NCI-H1694 treated with DMSO at 0.1 percent for 48 hours (cell line): Measurements from ENCODE around the gene SRRM1.
A peak's percentile ranks its signal among the peaks of the same experiment; 100 is the strongest.

ENCODE experiments used
- DNase-seq: peaks from one replicate; lab custom pipeline; 2025; lab: John Stamatoyannopoulos, UW

SRRM1 gene, protein sequence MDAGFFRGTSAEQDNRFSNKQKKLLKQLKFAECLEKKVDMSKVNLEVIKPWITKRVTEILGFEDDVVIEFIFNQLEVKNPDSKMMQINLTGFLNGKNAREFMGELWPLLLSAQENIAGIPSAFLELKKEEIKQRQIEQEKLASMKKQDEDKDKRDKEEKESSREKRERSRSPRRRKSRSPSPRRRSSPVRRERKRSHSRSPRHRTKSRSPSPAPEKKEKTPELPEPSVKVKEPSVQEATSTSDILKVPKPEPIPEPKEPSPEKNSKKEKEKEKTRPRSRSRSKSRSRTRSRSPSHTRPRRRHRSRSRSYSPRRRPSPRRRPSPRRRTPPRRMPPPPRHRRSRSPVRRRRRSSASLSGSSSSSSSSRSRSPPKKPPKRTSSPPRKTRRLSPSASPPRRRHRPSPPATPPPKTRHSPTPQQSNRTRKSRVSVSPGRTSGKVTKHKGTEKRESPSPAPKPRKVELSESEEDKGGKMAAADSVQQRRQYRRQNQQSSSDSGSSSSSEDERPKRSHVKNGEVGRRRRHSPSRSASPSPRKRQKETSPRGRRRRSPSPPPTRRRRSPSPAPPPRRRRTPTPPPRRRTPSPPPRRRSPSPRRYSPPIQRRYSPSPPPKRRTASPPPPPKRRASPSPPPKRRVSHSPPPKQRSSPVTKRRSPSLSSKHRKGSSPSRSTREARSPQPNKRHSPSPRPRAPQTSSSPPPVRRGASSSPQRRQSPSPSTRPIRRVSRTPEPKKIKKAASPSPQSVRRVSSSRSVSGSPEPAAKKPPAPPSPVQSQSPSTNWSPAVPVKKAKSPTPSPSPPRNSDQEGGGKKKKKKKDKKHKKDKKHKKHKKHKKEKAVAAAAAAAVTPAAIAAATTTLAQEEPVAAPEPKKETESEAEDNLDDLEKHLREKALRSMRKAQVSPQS

GRCh38 chr1:24642481-24643362 is at the start of gene SRRM1:
Gene SRRM1, plus strand, starts transcription at chr1:24643302. Its CDS starts 25 bp downstream, at chr1:24643327.
- peak; percentile 97 for DNase-seq

DNA sequence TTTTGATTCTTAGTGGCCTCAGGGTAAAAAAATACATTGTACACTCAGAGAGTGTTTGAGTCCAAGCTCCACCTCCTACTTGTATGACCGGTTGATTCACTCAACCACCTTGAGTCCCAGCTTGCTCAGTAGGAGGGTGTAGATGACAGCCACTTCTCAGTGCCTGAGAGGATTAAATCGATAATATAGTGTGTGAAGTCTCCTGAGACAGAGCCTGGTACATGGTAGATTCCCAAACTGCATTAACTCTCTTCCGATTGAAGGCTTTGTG is 48.8 kb upstream of the SRRM1 start:
- DNase-seq: no peak

DNA sequence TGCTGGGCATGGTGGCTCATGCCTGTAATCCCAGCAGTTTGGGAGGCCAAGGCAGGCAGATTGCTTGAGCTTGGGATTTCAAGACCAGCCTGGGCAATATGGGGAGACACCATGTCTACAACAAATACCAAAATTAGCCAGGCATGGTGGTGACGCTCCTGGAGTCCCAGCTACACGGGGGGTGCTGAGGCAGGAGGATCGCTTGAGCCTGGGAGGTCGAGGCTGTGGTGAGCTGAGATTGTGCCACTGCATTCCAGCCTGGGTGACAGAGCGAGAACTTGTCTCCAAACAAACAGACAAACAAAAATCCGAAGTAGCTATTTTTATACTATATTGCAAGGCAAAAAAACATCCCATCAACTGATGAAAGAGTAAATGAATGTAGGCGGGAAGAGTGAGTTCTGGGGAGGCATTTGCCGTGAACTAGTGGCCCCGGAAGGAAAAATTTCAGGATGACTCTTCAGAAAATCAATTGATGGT is 46.7 kb upstream of the SRRM1 start:
- no peak for DNase-seq

DNA sequence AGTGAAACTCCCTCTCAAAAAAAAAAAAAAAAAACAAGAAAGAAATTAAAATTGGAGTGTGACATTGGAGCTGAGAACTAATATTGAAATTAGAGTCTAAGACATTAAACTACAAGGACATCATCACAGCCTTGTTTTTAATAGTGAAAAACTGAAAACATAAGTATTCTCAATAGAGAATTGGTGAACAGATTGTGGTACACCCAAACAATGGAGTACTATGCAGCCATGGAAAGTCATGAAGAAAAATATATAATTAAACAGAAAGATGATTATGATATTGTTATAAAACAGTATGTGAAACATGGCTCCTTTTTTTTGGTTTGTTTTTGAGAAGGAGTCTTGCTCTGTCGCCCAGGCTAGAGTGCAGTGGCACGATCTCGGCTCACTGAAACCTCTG is 43.8 kb upstream of the SRRM1 start:
- no peak for DNase-seq

DNA sequence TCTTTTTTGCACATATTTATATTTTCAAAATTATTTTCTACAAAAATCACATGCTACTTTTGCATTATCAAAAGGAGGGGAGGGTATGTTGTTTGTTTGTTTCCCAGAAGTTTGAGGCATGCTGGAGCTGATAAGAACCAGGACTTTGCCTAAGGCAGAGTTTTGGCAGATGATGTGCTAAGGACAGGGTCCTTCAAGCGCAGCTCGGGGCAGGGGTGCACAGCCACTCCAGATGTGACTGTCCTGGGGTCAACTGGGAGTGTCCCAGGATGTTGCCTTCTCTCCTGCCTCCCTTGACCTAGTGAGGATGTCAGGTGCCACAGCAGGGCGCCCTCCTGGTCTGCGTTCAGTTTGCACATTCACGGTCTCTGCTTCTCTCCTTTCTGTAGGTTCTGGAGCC is 42.6 kb upstream of the SRRM1 start:
- no peak for DNase-seq

DNA sequence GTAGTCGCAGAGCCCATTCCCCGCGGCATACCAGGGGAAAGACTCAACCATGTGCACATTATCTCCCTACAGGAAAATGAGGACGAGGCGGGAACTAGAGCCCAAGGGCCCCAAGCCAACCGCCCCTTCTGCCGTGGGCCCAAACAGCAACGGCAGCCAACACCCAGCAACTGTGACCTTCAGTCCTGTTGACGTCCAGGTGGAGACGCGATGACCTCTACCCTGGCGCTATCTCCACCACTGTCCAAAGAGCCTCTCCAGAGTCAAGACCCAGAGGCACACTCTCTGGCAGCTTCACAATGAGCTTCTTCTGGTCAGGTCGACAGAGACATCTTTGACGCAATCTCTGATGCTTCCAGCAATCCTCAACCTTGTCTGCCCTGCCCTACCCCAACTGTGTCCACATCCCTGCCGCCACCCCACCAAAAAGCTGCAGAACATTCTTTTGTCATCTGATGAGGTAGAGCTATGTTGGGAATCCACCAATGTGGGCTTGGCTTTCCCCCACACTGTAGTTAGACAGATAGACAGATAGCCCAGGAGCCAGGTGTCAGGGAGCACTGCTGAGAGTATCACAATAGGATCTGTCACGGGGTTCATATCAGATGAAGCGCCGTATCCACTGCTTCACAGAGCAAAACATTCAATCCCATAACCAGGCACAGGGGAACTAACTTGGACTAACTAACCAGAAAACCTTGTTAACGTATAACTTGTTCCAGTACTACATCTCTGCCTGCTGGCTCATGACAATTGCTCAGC is 37.4 kb upstream of the SRRM1 start:
- no peak for DNase-seq

DNA sequence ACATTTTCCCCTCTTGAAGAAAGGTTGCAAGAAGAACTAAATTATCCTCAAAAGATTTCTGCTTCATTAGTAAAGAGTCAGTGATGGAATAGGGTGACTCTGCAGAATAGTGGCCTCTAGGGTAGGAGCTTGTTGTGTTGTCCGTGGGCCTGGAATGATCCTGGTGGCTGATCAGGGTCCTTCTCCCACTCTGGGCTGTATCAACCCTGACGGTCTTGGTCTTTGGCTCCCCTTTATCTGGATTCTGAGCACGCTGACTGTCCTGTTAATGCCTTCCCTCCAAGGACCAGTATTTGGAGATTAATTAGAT is 36.9 kb upstream of the SRRM1 start:
- no peak for DNase-seq

GRCh38 chr1:24606621-24607020 is 36.5 kb upstream of the SRRM1 start:
- DNase-seq: no peak

DNA sequence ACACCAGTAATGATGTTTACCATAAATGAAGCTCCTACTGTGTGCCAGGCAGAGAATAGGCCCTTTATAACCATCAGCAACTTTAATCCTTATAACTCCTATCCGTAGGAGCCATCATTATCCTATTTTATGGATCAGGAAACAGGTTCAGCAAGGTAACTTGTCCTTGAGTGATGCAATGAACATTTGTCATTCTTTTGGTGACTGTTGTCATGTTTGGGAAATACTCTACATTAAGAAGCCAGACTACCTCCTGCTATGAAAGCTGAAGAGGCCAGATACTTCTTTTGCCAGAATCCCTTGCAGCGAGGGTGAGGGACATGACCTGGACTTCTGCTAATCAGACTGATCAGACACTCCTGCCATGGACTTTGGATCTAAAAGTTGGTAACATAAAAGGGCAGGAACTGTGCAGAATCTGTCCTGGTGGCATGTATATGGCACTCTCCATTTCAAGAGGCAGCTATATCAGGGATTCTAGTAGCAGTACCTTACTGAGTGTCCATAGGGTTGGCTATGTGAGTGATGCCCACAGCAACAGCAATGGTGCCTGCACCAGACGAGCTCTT is 33.1 kb upstream of the SRRM1 start:
- DNase-seq: no peak

GRCh38 chr1:24619376-24619775 is 23.7 kb upstream of the SRRM1 start:
- DNase-seq: no peak

GRCh38 chr1:24620678-24621077 is 22.4 kb upstream of the SRRM1 start:
- DNase-seq: no peak

DNA sequence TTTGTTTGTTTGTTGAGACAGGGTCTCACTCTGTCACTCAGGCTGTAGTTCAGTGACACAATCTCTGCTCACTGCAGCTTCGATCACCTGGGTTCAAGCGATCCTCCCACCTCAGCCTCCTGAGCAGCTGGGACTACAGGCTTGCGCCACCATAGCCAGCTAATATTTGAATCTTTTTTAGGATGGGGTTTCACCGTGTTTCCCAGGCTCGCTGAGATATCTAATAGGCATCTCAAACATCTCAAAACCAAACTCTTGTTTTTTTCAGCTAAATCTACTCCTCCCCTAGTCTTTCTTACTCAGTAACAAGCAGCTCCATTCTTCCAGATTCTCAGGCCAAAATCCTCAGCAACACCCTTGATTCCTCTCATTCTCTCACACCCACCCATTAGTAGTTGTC is 22.0 kb upstream of the SRRM1 start:
- no peak for DNase-seq

DNA sequence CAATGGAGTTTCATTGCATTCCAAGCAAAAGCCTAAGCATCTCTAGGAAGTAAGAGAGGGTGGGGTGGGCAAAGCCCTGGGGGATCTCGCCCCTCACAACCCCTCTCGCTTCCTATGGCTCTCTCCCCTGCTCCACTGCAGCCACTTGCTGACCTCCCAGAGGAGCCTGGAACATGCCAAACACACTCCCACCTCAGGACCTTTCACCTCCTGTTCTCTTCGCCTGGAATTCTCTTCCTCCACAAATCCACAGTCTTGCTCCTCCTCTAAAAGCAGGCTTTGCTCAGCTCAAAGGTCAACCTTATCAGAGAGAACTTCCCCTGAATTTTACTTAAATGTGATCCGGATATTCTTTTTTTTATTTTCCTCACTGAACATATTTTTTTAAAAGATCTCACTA is 20.9 kb upstream of the SRRM1 start:
- no peak for DNase-seq

DNA sequence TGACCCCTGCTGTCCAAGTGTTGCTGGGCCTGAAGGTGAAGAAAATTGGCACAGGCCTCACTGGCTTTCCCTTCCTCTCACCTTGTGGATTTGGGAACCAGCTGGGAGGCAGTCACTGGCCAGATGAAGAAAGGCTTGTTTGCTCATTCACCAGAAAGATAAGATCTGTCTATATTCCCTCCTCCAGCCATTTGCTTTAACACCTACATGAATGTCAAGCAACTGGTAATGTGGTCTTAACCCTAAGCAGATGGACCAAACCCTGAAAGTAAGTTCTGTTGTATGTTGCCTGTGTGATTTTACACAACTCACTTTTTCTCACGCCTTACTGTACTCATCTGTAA is 10.3 kb upstream of the SRRM1 start:
- DNase-seq: no peak

- peak; percentile 83 for DNase-seq
Observed at GRCh38 chr1:24635195-24635843, 7.8 kb upstream of the SRRM1 start.

DNA sequence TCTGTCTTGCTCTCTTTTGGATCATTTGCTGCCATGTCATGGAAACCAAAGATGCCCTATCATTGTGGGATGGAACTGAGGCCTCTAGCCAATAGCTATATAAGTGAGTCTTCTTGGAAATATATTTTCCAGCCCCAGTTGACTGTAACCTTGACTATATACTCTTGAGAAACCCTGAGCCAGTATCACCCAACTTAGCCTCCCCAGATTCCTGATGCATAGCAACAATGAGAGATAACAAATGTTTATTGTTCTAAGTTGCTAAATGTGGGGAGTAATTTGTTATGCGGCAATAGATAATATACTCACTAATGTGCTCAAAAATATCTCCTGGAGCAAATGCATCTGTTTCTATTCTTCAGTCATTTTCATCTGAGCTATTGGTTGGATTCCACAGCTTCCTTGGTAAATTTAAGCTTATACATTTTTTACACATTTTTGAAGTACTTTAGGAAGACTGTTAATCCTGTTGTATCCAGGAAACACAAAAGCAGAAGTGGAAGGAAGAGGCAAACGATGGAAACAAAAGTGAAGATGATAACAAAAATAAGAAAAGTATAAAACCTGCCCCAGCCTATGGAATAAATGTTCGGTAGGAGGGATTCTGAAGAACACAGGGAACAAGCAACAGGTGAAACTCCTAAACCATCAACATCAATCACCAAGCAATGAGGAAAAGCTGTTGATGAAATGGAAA is 6.3 kb upstream of the SRRM1 start:
- DNase-seq: no peak

DNA sequence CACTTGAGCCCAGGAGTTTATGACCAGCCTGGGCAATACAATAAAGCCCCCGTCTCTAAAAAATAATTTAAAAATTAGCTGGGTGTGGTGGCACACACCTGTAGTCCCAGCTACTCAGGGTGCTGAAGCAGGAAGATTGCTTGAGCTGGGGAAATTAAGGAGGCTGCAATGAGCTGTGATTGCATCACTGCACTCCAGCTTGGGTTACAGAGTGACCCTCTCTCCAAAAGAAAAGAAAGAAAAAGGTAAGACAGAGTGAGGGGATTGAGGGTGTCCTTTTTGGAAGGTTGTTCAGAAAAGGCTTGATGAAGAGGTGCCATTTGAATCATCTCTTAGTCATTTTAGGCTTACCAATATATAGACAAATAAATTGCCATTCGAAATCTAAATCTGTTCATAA is 4.0 kb upstream of the SRRM1 start:
- no peak for DNase-seq

DNA sequence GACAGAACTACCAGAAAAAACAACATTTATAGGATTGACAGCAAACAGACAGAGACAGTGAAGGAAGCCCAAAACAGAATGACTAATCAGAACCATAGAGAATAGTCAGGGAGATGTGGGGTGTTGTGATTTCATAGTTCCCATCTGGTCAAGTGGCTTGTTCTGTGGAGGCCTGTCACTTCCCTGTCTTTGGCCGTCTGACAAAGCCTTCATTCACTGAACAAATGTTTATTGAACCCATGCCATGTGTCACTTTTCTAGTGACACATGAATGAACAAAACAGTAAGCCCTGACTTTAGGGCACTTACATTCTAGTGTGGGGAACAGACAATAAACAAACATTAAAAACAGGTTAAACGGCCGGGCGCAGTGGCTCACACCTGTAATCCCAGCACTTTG is 3.2 kb upstream of the SRRM1 start:
- no peak for DNase-seq

DNA sequence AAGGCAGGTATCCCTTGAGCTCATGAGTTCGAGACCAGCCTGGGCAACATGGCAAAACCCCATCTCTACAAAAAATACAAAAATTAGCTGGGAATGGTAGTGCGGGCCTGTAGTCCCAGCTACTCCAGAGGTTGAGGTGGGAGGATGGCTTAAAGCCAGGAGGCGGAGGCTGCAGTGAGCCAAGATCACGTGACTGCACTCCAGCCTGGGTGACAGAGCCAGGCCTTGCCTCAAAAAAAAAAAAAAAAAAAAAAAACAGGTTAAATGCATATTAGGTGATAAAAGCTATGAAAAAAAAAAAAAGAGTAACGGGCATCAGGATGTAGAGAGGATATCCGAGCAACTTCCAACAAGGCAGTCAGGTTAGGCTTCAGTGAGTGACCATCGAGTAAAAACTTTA is 2.8 kb upstream of the SRRM1 start:
- no peak for DNase-seq

DNA sequence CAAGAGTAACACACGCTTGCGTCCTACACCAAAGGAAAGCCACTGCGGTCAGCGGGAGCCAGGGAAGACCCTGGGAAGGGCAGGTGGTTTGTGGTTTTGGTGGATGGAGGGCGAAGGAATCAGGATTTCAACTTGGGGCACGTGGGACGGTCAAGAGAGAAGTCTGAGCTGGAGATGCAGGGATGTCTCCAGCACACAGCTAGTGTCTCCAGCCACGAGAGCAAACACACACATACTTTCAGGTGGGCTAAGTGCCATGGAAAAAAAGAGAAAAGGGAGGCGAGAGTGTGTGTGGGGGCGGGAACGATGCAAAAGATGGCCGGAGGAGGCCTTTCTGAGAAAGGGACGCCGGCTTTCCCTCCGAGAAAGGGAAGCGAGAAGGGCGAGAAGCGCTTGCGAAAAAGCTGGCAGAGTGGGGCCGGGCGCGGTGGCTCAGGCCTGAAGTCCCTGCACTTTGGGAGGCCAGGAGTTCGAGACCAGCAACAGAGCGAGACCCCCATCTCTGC is 1.4 kb upstream of the SRRM1 start:
- DNase-seq: no peak
